GM18502 (cell line): ENCODE data around the gene ELMOD3.
"Not testable (repeated sequence)": the region's sequence is repeated elsewhere in the genome, so short reads cannot be mapped to it uniquely, and the experiment has no call there.

Experiments used
- ATAC-seq: cut with Tn5 transposase; IDR thresholded peaks from one replicate; pipeline ENCODE4 v1.9.1; 2021; ENCODE audit warnings: mild to moderate bottlenecking; ENCODE audit not compliant: unreplicated experiment, poor library complexity

Gene ELMOD3

DNA sequence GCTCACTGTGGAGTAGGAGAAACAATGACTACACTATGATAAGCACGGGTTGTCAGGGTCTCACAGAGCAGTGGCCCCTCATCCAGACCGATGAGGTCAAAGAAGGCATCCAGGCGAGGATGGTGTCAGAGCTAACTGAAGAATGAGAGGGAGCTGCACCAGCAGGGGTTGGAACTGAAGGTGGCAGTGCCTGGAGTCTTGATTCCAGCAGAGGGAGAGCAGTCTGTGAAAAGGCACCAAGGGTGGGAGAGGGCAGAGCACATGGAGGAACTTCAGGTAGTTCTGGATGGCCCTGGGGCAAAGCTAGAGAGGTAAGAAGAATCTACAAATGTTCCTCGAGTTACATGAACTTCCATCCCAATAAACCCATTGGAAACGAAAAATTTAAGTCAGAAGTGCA is 12.6 kb downstream of the ELMOD3 start:
- ATAC-seq = no peak

DNA sequence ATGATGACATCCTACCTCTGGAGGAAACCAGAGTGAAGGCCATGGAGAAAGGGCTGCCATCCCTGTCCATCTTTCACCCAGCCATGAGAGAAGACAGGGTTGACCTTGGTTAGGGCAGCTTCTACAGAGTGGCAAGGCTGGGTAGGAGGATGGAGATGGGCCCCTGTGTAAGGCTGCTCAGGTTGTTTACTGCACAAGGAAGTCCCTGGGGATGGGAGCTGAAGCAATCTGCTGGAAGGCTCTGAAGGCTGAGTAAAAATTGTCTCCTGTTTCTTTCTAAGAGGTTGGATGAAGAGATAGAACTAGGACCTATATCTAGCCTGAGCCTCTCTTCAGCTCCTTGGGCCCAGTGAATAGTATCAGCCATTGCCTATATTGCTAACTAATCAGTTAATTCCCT is 14.4 kb downstream of the ELMOD3 start:
- no peak for ATAC-seq

DNA sequence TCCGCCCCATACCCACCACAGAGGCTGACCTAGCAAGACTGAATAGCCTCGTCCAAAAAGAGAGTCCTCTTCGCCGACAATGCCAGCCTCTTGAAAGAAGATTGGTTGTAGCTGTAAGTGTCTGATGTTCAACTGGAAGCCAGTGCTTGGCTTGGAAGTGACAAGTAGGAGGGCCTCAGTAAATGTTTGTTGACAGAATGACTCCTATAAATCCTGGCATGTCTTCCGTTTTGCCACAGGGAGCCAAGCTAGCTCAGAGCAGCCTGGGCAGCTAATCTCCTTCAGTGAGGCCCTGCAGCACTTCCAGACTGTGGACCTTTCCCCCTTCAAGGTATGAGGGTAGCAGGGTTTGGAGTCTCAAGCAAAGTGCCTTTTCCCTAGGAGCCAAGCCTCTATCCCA is 14.9 kb downstream of the ELMOD3 start:
- ATAC-seq = no peak

DNA sequence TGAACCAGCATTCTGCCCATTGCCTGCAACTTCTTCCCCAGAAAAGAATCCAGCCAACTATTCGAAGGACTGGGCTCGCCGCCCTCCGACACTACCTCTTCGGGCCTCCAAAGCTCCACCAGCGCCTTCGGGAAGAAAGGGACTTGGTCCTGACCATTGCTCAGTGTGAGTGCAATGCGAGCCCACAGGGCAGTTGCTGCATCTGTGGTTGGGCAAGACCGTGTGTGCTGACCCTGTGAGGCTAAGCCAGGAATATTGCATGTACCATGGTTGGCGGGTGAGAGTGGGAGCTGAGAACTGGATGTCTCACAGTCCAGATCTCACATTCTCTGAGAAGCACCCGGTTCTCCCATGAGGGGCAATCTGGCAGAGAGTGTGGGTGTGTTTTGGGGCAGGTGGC is 16.5 kb downstream of the ELMOD3 start:
- ATAC-seq = no peak

DNA sequence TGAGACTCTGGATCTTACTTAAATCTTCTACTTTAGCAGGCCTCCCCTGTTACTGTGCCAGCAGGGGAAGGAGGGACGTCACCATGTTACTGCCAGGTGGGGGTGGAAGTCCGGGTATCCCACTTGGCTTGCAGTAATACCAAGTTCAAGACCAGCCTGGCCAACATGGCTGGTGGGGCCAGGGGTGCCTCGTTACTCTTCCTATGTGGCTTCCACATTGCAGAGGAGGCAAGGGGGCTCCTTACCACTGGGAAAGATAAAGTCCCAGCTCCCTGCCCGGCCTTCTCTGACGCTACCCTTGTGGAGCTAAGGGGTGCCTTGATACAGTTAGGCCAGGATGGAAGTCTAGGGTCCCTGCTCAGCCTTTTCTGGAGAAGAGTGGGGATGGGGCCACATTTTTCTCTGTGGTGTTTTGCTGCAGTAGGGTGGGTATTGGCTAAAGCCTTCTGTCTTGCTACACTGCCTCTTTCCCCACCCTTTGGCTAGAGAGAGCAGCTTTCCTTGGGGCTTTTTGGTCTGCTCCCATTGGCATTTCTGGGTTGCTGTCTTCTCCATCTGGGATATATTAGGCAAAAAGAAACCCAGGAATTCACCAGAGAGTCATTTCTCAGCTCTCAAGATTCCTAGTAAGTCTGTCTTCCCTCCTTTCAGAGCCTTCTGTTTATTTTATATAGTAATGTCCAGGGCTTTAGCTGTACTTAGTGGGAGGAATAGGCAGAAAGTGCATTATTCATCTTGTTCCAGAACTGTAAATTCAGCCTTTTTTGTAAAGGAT is 21.9 kb downstream of the ELMOD3 start:
- ATAC-seq = no peak

DNA sequence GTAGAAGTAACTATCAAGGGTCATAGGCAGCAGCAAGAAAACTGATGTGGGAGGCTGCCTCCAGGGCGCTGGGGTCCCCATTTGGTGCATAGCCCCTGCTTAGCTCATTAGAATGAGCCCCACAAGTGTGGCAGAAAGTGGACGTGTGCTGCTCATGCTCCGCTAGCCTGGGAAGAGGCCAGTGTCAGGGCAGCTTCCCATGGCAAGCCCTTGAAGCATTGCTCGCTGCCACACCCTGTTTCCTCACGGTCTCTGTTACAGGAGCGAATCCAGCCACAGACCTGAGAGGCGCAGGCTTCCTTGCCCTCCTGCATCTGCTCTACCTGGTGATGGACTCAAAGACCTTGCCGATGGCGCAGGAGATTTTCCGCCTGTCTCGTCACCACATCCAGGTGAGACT is 22.5 kb downstream of the ELMOD3 start:
- ATAC-seq = no peak

DNA sequence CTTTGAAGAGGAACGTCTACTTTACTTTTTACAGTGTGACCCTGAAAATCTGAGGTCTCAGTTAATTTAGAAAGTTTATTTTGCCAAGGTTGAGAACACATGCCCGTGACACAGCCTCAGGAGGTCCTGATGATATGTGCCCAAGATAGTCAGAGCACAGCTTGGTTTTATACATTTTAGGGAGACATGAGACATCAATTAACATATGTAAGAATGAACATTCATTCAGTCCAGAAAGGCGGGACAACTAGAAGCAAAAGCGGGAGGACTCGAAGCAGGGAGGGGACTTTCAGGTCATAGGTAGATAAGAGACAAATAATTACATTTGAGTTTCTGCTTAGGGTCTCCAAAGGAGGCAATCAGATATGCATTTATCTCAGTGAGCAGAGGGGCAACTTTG is 23.7 kb downstream of the ELMOD3 start:
- ATAC-seq = no peak

DNA sequence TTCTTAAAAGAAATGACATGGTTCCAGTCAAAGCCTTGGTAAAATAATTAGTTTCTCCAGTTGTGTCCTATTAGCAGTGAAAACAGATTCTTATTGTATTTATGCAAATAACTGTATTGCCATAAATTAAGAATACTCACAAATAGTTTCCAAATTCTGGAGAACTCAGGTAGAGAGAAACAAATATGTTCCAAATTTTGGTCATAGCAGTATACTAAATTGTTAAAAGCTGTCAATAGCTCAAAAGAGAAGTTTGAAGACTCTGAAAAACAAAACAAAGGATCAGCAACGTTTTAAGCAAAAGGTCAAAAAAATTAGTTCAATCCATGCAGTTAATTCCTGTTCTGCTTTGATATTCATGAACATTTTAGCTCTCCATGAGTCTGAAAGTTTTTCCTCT is 25.5 kb downstream of the ELMOD3 start:
- no peak for ATAC-seq

DNA sequence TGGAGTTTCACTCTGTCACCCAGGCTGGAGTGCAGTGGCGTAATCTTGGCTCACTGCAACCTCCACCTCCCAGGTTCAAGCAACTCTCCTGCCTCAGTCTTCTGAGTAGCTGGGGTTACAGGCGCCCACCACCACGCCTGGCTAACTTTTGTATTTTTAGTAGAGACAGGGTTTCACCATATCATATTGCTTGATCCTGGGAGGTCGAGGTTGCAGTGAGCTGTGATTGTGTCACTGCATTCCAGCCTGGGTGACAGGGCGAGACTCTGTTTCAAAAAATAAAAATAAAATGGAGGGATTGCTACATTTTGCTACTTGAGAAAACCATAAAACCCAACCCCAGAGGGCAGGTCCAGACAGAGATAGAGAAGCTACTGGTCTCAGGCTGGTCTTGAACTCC is 28.6 kb downstream of the ELMOD3 start:
- not testable (repeated sequence) for ATAC-seq

DNA sequence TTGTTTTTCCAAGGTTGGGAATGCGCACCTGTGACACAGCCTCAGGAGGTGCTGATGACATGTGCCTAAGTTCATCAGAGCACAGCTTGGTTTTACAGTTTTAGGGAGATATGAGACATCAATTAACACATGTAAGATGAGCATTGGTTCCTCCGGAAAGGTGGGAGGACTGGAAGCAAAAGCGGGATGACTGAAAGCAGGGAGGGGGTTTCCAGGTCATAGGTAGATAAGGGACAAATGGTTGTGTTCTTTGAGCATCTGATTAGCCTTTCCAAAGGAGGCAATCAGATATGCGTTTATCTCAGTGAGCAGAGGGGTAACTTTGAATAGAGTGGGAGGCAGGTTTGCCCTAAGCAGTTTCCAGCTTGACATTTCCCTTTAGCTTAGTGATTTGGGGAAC is 29.3 kb downstream of the ELMOD3 start:
- ATAC-seq = no peak

DNA sequence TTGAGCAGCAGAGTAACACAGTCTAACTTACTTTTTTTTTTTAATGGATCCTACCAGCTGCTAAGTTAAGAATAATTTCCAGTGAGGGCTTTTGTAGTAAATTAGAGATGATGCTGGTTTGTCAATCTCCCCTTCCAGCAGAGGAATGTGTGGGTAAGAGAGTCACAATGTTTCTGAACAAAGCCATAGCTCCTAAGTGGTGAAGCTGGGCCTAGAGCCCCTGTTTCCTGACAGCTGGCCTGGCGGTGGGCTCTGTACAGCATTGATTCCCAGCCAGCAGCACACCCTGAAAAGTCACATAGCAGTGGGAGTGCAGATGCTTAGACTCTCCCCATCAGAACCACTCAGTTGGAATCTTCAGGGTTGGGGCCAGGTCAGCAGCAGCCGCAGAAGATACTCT is 31.2 kb downstream of the ELMOD3 start:
- no peak for ATAC-seq

DNA sequence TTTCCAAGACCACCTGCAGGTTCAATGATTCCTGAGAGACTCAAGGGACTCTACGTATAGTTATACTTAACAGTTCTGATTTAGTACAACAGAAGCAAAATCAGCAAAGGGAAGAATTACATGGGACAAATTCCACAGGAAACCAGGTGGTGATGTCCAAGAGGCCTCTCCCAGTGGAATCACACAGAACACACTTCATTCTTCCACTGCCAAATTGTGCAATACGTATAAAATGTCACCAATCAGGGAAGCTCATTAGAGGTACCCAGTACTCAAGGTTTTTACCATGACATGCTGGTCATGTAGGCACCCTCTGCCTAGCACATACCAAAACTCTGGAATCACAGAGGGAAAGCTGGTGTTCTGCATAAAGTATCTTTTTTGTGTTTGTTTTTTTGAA is 33.2 kb downstream of the ELMOD3 start:
- ATAC-seq = no peak

DNA sequence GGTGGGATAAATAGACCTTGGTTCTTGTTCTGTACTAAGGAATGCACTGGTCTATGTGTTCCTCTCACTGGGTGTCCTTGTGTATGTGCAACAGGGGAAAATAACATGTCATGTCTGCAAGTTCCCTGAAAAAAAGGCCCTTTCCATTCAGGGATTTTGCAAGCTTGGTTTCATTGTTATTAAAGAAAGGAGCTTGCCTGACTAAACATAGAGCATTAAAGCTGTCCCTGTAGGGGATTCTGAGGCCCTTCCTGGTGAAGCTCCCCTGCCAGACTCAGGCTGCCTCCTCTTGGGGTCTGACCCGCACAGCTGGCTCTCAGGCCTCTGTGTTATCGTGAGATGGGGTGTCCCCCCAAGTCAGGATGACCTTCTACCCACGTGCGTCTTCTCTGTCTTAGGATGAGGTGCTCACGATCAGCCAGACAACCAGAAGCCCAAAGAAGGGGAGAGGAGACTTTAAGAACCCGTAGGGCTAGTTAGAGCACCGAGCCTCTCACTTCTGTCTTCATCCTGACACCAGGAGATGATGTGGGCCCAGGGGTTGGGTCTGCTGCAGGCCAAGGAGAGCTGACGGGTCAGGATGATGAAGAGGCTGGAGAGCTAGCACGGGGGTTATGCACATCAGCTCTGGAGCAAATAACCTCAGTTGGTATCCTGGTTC is 34.4 kb downstream of the ELMOD3 start:
- no peak for ATAC-seq

DNA sequence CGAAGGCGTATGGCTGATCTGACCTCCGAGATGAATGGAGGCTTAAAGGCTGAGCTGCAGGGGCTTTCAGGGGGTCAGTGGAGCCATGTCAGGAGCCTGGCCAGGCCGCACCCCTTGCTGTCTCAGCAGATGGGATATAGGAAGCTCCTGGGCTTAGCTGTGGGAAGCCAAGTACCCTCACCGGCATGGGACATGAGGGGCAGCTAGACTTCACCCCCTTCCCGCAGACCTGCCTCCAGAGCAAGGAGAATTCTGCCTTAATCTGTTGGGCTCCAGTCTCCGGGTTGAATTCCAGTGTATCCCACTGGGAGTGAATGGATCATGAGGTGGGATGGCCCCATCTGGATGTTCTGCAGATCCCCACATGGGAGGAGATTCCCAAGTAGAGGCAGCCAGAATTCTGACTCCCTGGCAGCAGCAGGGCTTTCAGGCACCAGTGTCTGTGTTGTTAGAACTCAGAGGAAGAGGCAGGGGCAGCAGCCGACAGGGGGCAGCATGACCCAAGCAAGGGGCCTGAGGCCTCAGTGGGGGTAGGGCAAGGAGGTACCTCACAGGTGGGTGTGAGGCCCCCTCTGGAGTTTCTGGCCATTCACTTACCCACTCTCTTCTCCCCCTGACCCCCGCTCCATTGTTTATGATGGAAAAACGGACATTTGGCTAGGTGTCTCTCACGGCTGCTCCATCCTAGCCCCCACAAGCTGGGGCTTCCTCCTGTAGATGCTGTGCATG is 36.5 kb downstream of the ELMOD3 start:
- ATAC-seq = peak; percentile 48

DNA sequence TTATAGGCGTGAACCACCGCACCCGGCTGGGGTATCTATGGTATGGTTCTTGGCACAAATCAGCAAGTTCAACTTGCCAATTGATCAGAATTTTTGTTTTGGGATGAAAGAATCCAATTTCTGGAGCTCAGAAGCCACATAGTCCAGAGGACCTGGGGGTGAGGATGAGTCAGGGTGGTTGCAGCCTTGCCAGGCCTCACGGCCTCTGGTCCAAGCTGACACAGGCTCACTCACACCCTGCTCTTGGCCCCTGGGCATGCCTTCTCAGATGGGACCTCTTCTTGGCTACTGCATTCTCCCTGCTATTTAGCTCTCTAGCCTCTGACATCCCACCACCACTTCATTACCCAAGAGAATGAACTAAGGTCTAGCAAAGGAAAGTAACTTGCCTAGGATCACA is 39.3 kb downstream of the ELMOD3 start:
- no peak for ATAC-seq

DNA sequence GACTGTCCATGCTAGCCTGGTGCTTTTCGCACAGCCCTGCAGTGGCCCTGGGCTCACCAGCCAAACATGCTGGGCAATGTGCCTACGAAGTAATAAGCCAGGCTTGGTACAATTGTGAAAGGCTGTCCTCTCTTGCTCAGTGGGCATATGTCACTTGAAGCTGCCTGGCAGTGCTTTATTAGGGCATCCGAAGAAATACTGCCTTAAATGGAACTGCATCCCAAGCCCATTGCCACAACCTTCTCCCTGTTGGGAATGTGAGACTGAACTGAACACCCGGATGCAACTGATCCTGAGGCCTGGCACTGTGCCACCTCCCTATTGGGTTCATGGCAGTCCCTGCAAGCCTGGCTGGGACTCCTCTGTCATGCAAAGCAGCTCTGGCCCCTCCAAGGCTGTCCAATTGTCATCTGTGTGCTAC is 39.7 kb downstream of the ELMOD3 start:
- no peak for ATAC-seq

DNA sequence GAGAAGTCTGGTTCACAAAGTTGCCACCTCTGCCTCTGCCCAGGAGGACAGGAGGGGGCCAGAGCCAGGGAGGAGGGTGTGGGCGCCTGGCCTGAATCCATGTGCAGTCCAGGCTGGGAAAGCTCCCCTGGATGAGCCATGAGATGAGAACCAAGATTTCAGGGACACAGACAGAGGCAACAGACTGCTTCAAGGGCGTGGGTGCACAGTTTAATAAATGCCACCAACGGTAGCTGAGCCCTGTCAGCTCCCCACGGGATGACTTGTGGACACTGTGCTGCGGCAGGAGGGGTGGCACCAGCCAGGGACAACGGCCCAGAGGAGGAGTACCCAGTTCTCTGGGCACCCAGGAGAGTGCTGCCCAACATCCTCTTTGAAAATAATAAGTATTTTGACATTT is 40.4 kb downstream of the ELMOD3 start:
- no peak for ATAC-seq

DNA sequence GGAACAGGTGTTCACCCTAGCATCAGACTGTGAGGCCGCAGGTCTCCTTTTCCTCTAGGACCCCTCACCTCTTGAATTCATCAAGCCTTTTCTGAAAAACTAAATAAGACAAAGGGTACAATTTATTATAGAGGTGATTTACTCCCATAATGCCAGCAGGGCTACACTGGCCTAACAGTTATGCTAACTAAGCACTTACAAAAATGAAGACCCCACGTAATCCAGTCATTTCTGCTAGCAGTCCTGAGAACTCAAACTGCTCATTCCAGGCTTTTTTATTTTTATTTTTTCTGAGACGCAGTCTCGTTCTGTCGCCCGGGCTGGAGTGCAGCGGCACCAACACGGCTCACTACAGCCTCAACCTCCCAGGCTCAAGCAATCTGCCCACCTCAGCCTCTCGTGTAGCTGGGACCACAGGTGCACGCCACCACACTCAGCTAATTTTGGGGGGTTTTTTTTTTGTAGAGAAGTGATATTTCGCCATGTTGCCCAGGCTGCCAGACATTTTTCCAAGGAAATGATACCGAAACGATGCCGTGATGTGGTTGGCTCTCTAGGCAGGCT is 41.4 kb downstream of the ELMOD3 start:
- no peak for ATAC-seq

DNA sequence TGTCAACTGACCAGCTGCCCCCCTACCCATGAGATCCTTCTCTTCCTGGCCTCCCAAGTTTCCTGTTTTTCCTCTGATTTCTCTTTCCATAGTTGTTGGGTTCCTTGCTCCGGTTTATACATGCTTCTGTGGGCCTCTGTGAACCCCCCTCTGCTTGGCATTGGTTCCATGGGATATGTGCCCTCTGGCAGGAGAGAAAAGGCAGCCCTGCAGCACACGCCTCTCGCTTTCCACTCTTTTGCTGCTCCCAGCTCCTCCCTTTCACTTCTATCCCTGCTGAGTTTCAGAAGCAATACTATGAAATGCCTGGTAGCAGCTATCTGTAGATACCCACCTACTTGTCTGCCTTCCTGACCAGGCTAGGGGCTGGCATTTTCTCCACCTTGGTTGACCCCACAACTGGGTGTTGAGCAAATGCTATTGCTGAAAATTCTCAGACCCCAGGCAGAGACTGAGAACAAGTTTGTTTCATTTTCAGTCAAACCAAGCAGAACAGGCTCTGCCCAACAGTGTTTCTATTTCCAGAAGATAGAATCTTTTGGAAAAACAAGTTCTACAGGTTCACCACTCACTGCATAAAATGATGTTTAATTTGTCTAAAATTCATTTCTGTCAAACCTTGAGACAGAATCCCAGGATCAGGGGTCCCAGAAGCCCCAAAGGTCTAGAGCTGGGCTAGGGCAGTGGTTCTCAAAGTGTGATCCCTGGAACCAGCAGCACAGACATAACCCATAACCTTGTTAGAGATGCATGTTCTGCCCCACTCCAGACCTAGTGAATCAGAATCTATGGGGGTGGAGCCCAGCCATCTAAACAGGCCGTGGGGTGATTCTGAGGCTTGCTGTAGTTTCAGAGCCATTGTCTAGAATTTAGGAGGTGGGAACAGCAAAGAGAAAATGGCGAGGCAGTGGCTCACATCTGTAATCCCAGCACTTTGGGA is 42.2 kb downstream of the ELMOD3 start:
- peak; percentile 36 for ATAC-seq

DNA sequence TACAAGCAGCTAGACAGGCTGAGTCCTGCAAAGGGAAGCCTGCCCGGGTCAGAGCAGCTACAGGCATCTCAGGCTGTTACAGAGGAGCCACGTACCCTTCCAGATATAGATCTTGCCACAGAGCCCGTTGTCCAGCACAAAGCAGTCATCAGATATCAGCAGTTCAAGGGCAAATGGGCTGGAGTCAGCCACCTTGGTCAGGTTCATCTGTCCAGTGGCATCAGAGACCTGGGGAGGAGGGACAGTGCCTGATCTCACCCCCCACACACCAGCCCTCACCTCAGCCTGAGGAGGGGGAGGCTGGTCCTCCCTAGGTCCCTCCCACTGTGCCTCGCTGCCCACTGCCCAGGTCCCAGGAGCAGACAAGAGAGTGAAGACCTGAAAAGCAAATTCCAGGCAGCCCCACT is 43.4 kb downstream of the ELMOD3 start:
- ATAC-seq = no peak
